Raji (cell line): ENCODE data around the gene NCKAP5.

Source experiments
- POLR2A ChIP-seq: IDR thresholded peaks from 2 replicates; pipeline ENCODE4 v1.6.1; 2011; ENCODE audit warnings: low read depth, low read length, control low read depth; ENCODE audit not compliant: insufficient read depth

NCKAP5 gene

DNA sequence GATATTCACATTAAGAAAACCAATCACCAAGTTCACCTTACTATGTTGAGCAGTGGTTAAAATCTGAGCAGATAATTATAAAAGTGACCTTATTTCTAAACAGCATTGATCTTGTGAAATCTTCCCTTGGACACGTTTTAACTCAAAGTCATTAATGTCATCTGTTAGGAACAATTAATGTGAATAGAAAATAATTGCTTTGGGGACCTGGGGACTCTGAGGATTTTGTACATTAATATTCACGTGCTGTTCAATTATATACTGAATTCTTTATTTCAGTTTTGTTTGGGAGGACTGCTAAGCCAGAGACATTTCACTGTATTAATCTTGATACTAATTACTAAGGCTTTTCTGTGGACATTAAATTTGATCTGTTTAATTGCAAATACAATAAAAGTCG is 771.2 kb downstream of the NCKAP5 start:
- TF ChIP-seq POLR2A, result no peak

DNA sequence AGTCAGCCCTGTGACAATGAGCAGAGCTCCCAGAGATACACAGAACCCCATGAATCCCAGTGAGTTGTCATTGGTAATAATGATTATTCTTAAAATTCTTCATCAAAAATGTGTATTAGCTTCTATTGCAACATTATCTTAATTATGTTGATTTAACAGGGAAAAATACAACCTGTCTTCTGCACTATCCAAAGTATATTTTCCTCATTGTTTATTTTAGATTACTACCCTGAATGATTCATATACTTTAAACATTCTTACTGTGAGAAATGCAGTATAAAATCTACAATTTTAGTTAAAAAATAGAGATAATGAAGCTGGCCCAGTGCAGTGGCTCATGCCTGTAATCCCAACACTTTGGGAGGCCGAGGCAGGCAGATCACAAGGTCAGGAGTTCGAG is 773.0 kb downstream of the NCKAP5 start:
- no peak for TF ChIP-seq POLR2A

DNA sequence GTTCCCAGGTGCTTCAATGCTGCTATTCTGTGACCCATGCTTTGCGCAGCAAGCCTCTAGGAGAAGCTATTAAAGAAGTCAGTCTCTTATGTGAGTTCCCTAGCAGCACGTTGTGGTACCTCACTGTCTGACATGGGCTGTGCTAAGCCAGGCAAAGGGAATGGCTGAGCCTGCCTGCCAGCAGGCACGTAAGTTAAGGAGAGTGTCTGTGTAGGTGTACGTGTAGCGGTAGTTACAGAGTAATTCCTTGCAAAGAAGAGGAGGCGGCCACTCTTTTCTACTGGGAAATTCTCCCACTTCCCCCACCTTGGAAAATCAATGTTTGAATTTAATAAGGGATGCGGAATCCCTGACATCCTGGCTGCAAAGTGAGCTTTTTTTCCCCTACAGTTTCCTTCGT is 774.7 kb downstream of the NCKAP5 start:
- no peak for TF ChIP-seq POLR2A

DNA sequence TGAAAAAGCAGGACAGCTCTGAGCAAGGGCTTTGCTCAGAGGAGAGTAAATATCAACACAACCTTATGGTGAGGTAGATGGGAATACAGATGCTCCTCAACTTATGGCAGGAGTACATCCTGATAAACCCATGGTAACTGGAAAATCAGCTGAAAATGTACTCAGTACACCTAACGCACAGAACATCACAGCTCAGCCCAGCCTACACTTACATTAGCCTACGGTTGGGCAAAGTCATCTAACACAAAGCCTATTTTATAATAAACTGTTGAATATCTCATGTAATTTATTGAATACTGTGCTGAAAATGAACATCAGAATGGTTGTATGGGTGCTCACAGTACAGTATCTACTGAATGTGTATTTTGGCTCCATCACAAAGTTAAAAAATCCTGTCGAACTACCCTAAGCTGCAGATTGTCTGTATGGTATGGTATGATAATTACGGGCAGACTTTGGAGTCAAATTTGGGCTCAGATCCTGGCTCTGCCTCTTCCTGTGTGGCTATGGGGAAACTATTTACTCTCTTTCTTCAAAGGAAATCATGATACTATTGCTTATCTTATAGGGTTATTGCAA is 778.0 kb downstream of the NCKAP5 start:
- no peak for TF ChIP-seq POLR2A

DNA sequence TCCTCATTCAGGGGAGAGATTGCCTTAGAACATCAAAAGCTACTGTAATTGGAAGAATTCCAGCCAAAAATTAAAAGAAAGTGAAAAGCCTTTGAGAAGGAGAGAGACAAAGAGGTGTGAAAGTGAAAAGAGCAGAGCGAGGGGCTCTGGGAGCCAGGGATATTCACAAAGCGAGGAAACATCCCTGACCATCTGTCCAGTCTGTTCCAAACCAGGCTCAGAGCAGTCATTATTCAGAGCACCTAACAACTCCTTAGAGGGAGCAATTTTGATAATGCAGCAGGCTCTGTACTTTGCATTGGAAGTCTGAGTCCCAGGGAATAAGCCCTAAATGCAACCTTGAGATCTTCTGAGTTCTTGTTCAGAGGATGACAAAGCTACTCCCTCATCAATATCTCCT is 779.2 kb downstream of the NCKAP5 start:
- TF ChIP-seq POLR2A, result no peak

DNA sequence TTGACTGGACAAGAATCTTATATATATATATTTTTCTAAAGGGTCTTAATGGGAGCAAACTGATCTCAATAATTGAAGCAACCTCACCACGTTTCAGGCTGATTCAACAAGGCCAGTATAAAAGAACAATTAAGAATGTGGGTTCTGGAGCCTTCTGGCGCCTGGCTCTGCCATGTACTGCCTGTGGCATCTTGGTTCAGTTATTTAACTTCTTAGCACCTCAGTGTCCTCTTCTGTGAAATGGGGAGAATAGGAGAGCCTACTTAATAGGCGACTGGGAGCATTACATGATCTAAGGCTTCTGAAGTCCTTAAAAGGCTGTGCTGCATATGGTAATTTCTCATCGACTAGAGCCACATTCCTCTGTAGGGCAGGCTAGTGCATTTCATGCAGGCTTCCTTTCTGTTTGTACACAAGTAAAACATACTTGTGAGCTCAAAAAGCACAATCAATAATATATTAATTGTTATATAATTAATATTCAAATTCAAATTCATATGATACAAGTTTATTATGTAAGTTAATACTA is 779.9 kb downstream of the NCKAP5 start:
- TF ChIP-seq POLR2A, result no peak

DNA sequence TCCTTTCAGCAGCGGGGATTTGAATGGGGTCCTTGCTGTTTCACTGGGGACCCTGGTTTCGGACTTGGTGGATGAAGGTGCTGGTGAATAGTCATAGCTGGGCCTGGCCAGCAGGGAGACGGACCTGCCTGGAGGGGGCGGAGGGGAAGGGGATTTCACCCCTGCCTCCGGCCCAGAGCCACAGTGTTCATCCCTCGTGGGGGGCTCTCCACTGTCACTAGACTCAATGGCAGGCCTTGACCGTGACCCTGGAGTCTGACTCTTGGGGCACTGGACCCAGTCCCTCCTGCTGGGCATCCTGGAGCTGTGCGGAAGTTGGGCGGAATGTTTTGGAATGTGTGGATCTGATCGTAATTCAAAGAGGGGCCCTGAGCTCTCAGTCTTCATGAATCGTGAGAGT is 784.4 kb downstream of the NCKAP5 start:
- no peak for TF ChIP-seq POLR2A

GRCh38 chr2:132782176-132782783 is 786.0 kb downstream of the NCKAP5 start:
- TF ChIP-seq POLR2A, result no peak

DNA sequence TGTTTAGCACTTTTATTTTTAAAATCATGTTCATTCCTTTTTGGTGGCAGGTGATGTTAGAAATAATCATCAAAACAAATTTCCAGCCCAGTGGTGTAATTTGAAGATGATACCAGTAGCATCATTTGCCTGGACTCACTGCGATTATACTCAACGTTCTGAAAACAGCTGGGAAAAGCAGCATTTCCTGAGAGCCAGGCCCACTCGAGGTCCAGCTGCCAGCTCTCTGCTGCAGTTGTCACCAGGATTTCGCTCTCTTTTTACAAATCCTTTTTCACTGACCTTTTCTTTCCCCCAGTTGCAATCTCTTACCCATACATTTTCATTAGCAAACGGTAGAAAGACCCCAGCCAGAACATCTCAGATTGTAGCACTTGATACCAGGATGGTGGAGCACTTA is 787.6 kb downstream of the NCKAP5 start:
- TF ChIP-seq POLR2A, result no peak

- no peak for TF ChIP-seq POLR2A
These were observed 789.0 kb downstream of the NCKAP5 start for GRCh38 chr2:132779206-132779721.

- no peak for TF ChIP-seq POLR2A
These were observed 792.0 kb downstream of the NCKAP5 start for GRCh38 chr2:132776287-132776686.

GRCh38 chr2:132774189-132774588 is 794.1 kb downstream of the NCKAP5 start:
- TF ChIP-seq POLR2A, result no peak

- no peak for TF ChIP-seq POLR2A
These were observed 794.9 kb downstream of the NCKAP5 start for GRCh38 chr2:132773331-132773730.

GRCh38 chr2:132772340-132772739 is 795.9 kb downstream of the NCKAP5 start:
- TF ChIP-seq POLR2A, result no peak

DNA sequence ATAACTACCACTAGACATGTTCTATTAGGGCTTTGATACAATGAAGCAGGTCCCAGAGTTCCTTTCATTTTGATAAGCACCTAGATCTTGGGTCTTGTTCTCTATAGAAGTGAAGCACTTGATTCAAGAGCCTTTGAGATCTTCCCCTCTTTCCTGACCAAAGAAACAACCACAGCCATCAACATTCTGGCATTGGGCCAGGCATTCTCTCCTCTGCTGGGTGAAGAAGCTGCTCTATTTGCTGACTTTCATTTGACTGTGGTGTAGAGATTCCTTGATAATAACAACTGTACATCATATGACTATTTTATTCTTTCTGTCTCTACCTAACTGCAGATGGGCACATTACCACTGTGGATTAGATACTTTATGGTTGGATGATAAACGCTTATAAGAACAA is 801.7 kb downstream of the NCKAP5 start:
- no peak for TF ChIP-seq POLR2A

DNA sequence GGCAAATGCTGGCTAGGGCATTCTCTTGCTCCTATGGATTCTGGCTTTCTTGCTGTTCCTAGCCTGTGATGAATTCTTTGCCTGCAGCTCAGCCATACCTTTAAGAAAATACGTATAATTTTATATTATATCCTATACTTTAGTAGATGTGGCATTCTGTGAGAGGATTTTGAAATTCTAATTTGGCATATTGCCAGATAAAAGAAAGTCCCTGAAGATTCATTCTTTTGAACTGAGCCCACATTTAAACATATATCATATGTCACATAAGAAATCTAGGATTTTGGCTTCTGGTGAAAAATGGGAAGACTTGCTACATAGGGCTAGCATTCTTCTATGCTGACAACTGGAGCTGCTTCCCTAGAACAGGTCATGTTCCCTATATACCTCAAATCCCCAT is 806.8 kb downstream of the NCKAP5 start:
- no peak for TF ChIP-seq POLR2A

GRCh38 chr2:132760971-132761370 is 807.3 kb downstream of the NCKAP5 start:
- no peak for TF ChIP-seq POLR2A
